HAP-1 (cell line): ENCODE measurements around the gene HABP2.

Source experiments
- DNase-seq, 2 experiments: peaks; one replicate each; pipeline ENCODE4 v3.0.0-alpha.2; 2016 to 2020; ENCODE audit warnings: low spot score in 2 of 2
- H3K27me3 ChIP-seq: fragments of 250-450 bp; sonication (Bioruptor Pico); 2 replicates; pipeline ENCODE4 v1.5.1; 2020; ENCODE audit warnings: low read depth, mild to moderate bottlenecking, moderate library complexity
- H3K36me3 ChIP-seq: fragments of 250-450 bp; sonication (Bioruptor Pico); replicated peaks from 2 replicates; pipeline ENCODE4 v1.5.1; 2020; ENCODE audit warnings: mild to moderate bottlenecking
- H3K4me1 ChIP-seq: fragments of 250-450 bp; sonication (Bioruptor Pico); 2 replicates; pipeline ENCODE4 v1.5.1; 2020; ENCODE audit warnings: mild to moderate bottlenecking
- H3K4me3 ChIP-seq: fragments of 250-450 bp; sonication (Bioruptor Pico); 2 replicates; pipeline ENCODE4 v1.5.1; 2020; ENCODE audit warnings: mild to moderate bottlenecking, moderate library complexity
- H3K9me3 ChIP-seq: fragments of 250-450 bp; sonication (Bioruptor Pico); 2 replicates; pipeline ENCODE4 v1.5.1; 2020; ENCODE audit warnings: mild to moderate bottlenecking, moderate library complexity
- in situ Hi-C: fragments of 300-500 bp; cut with MboI; formaldehyde crosslinking; loops from 3 replicates; pipeline ENCODE4 v1.14.3; 2020; ENCODE audit warnings: low sequenced_read_pairs, inconsistent platforms, mixed read lengths

HABP2 gene

GRCh38 chr10:113610631-113611601 lies 58.1 kb downstream of the HABP2 start:
- in situ Hi-C loops, result no loop called here
- no peak for DNase-seq
- no peaks in the 10 kb centered on the region for H3K36me3 ChIP-seq
- H3K4me1 ChIP-seq, result no peaks in the 10 kb centered on the region
- no peak overlapping the region for H3K4me3 ChIP-seq
- H3K9me3 ChIP-seq, result no peaks in the 10 kb centered on the region
- 0 out of 2 replicates have a peak, but pooled peaks cover 3% of the 10 kb centered on the region for H3K27me3 ChIP-seq

GRCh38 chr10:113612154-113612553 lies 59.3 kb downstream of the HABP2 start:
- Histone ChIP-seq H3K4me1 (peaks cover 3% of the 10 kb centered on the region; the same call in 1 of the 2 replicates), H3K4me3 (no peak overlapping the region), H3K36me3 (no peaks in the 10 kb centered on the region), H3K27me3 (0 out of 2 replicates have a peak, but pooled peaks cover 3% of the 10 kb centered on the region), H3K9me3 (no peaks in the 10 kb centered on the region)
- DNase-seq, result no peak
- in situ Hi-C loops, result no loop called here

GRCh38 chr10:113613427-113613826 lies 60.6 kb downstream of the HABP2 start:
- no peaks in the 10 kb centered on the region for H3K9me3 ChIP-seq
- no peak for DNase-seq

GRCh38 chr10:113613977-113614690 lies 61.3 kb downstream of the HABP2 start:
- Histone ChIP-seq H3K9me3 (no peaks in the 10 kb centered on the region), H3K4me3 (no peak overlapping the region), H3K27me3 (peaks cover 6% of the 10 kb centered on the region; the same call in 1 of the 2 replicates), H3K4me1 (peaks cover 3% of the 10 kb centered on the region; the same call in 1 of the 2 replicates), H3K36me3 (no peaks in the 10 kb centered on the region)
- in situ Hi-C loops, result no loop called here
- DNase-seq, result peak; percentile 33 to 46

More at GRCh38 chr10:113613427-113613826, 60.6 kb downstream of the HABP2 start:
- no peaks in the 10 kb centered on the region for H3K36me3 ChIP-seq
- in situ Hi-C loops, result no loop called here
- H3K4me1 ChIP-seq, result peaks cover 3% of the 10 kb centered on the region; the same call in 1 of the 2 replicates
- H3K4me3 ChIP-seq, result no peak overlapping the region
- 0 out of 2 replicates have a peak, but pooled peaks cover 3% of the 10 kb centered on the region for H3K27me3 ChIP-seq

- H3K4me1 ChIP-seq, result peaks cover 3% of the 10 kb centered on the region; the same call in 1 of the 2 replicates
- peaks cover 6% of the 10 kb centered on the region; the same call in 1 of the 2 replicates for H3K27me3 ChIP-seq
- no peaks in the 10 kb centered on the region for H3K36me3 ChIP-seq
- H3K4me3 ChIP-seq, result no peak overlapping the region
- DNase-seq, result peak; percentile 11 to 39
- in situ Hi-C loops, result no loop called here
- no peaks in the 10 kb centered on the region for H3K9me3 ChIP-seq
These were observed 63.6 kb downstream of the HABP2 start for GRCh38 chr10:113616244-113617074.

- DNase-seq, result no peak
- Histone ChIP-seq H3K27me3 (peaks cover 11% of the 10 kb centered on the region), H3K4me3 (no peak overlapping the region), H3K4me1 (peaks cover 3% of the 10 kb centered on the region; the same call in 1 of the 2 replicates), H3K36me3 (no peaks in the 10 kb centered on the region), H3K9me3 (no peaks in the 10 kb centered on the region)
- in situ Hi-C loops, result no loop called here
These were observed 64.2 kb downstream of the HABP2 start for GRCh38 chr10:113617086-113617485.

- in situ Hi-C loops, result no loop called here
- Histone ChIP-seq H3K4me1 (peaks cover 3% of the 10 kb centered on the region; the same call in 1 of the 2 replicates), H3K36me3 (no peaks in the 10 kb centered on the region), H3K4me3 (no peak overlapping the region), H3K9me3 (no peaks in the 10 kb centered on the region), H3K27me3 (peaks cover 23% of the 10 kb centered on the region)
- no peak for DNase-seq
These were observed 65.5 kb downstream of the HABP2 start for GRCh38 chr10:113618338-113618737.

- in situ Hi-C loops, result no loop called here
- Histone ChIP-seq H3K9me3 (no peaks in the 10 kb centered on the region), H3K27me3 (peaks cover 25% of the 10 kb centered on the region)
These were observed 66.5 kb downstream of the HABP2 start for GRCh38 chr10:113619401-113619800.

GRCh38 chr10:113620511-113620910 lies 67.7 kb downstream of the HABP2 start:
- no peaks in the 10 kb centered on the region for H3K9me3 ChIP-seq
- in situ Hi-C loops, result no loop called here
- peaks cover 22% of the 10 kb centered on the region for H3K27me3 ChIP-seq
- no peak overlapping the region for H3K4me3 ChIP-seq
- H3K4me1 ChIP-seq, result peaks cover 3% of the 10 kb centered on the region; the same call in 1 of the 2 replicates
- no peak for DNase-seq
- H3K36me3 ChIP-seq, result no peaks in the 10 kb centered on the region

More at GRCh38 chr10:113619401-113619800, 66.5 kb downstream of the HABP2 start:
- DNase-seq, result no peak
- Histone ChIP-seq H3K36me3 (no peaks in the 10 kb centered on the region), H3K4me3 (no peak overlapping the region), H3K4me1 (peaks cover 3% of the 10 kb centered on the region; the same call in 1 of the 2 replicates)

GRCh38 chr10:113620936-113621335 lies 68.1 kb downstream of the HABP2 start:
- Histone ChIP-seq H3K9me3 (no peaks in the 10 kb centered on the region), H3K36me3 (no peaks in the 10 kb centered on the region), H3K4me1 (peaks cover 3% of the 10 kb centered on the region; the same call in 1 of the 2 replicates), H3K4me3 (no peak overlapping the region), H3K27me3 (peaks cover 22% of the 10 kb centered on the region)
- in situ Hi-C loops, result no loop called here
- no peak for DNase-seq

GRCh38 chr10:113621799-113622198 lies 68.9 kb downstream of the HABP2 start:
- Histone ChIP-seq H3K9me3 (no peaks in the 10 kb centered on the region), H3K27me3 (peaks cover 26% of the 10 kb centered on the region), H3K36me3 (no peaks in the 10 kb centered on the region), H3K4me1 (no peaks in the 10 kb centered on the region), H3K4me3 (no peak overlapping the region)
- DNase-seq, result no peak
- in situ Hi-C loops, result no loop called here

GRCh38 chr10:113622831-113623230 lies 70.0 kb downstream of the HABP2 start:
- in situ Hi-C loops, result no loop called here
- Histone ChIP-seq H3K4me1 (no peaks in the 10 kb centered on the region), H3K36me3 (no peaks in the 10 kb centered on the region), H3K4me3 (no peak overlapping the region), H3K9me3 (no peaks in the 10 kb centered on the region), H3K27me3 (peaks cover 26% of the 10 kb centered on the region)
- DNase-seq, result no peak
